ENCODE measurements around the gene THAP10.

THAP10 gene

DNA sequence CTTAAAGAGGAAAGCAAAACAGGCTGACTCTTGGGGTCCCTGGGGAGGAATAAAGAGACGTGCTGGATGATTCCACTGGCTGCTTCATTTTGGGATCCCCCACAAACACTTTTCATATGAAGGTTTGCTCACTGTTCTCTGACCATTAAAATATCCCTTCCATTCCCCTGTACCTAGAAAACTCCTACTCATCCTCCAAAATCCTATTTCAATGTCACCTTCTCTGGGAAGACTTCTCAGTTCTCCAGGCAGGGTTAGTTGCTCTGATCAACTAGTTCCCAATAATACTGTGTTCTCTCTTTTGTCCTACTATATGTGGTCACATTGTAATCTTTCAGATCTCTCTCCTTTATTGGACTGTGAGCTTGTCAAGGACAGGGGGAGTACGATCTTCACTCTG lies 57.2 kb downstream of the THAP10 start:
- Histone ChIP-seq H3K27ac (ENCODE audit: low read depth, low read length) (no peak overlapping the region), H3K36me3 (ENCODE audit: control insufficient read depth in 1 of 2, insufficient read depth in 2 of 2, low read length in 2 of 2) (no peaks in the 10 kb centered on the region)

DNA sequence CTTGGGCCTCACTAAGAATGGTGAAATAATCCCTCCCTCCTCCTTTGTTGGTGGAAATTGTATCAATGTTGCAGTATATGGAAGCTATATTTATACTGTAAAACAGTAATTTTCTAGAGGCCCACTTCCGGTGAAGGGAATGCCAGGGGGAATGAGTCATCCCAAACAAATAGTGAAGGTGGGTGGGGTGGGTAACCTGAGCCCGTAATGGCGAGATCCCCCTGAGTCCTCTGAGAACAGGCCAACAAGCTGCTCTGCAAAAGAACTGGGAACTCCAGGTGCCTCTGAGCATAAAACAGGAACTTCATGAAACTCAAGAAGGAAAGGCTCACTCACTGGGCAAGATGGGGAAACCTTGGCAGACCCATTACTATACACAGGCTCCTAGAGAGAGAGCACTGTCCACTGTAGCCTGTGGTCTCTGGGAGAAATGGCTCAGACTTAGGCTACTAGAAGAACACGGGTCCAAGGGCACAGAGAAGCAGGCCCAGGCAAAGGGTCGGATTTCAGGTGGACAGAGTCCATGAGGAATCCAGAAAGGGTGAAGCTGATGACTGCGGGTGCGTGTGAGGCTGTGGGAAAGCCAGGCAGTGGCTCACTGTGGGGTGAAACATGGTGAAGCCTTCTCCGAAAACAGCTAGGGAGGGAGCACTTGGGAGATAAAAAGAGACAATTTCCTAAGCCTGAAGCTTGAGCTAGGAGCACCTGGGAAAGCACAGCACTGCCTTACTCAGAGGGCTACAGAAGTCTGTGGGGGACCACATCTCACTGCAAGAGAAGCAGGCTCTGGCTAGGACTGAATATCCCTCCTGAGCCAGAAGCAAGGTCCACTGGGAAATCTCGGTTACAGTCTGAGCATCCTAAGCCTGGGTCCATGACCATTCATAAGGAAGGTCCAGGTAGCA lies 58.1 kb downstream of the THAP10 start:
- no peak overlapping the region for H3K4me3 ChIP-seq (ENCODE audit: low read depth in 1 of 2, low read length in 2 of 2)
- no peaks in the 10 kb centered on the region for H3K27me3 ChIP-seq (ENCODE audit: control insufficient read depth in 1 of 2, insufficient read depth in 2 of 2, low read length in 2 of 2)
- H3K9me3 ChIP-seq (ENCODE audit: control insufficient read depth in 1 of 2, low read length in 2 of 2) = no peaks in the 10 kb centered on the region
- no peak overlapping the region for H3K27ac ChIP-seq (ENCODE audit: low read depth, low read length)
- H3K4me1 ChIP-seq (ENCODE audit: control insufficient read depth in 1 of 2, insufficient read depth in 2 of 2, low read length in 2 of 2) = peaks cover 0 to 2% of the 10 kb centered on the region in 2 donors
- H3K36me3 ChIP-seq (ENCODE audit: control insufficient read depth in 1 of 2, insufficient read depth in 2 of 2, low read length in 2 of 2) = no peaks in the 10 kb centered on the region
- H3K9ac ChIP-seq (ENCODE audit: low read depth in 1 of 2, low read length in 2 of 2) = no peak overlapping the region

More for the DNA sequence above, 57.2 kb downstream of the THAP10 start:
- Histone ChIP-seq H3K4me1 (ENCODE audit: control insufficient read depth in 1 of 2, insufficient read depth in 2 of 2, low read length in 2 of 2) (peaks cover 0 to 2% of the 10 kb centered on the region in 2 donors), H3K4me3 (ENCODE audit: low read depth in 1 of 2, low read length in 2 of 2) (no peak overlapping the region), H3K9me3 (ENCODE audit: control insufficient read depth in 1 of 2, low read length in 2 of 2) (no peaks in the 10 kb centered on the region), H3K27me3 (ENCODE audit: control insufficient read depth in 1 of 2, insufficient read depth in 2 of 2, low read length in 2 of 2) (no peaks in the 10 kb centered on the region), H3K9ac (ENCODE audit: low read depth in 1 of 2, low read length in 2 of 2) (no peak overlapping the region)

DNA sequence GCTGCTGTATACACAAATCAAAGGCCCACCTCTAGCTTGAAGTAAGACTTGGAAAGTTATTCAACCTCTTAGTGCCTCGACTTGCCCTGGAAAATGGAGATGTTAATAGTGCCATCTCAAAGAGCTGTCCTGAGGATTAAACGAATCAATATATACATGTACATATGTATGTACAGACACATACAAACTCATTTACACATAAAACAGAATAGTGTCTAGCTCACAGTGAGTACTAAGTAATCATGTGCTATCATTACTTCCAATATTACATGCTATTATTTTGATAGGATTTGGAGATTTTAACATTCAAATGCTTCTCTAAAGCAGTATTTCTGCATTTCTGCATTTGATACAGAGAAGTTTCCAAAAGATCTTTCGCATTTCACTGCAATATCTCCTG lies 58.8 kb downstream of the THAP10 start:
- Histone ChIP-seq H3K27ac (ENCODE audit: low read depth, low read length) (no peak overlapping the region), H3K9me3 (ENCODE audit: control insufficient read depth in 1 of 2, low read length in 2 of 2) (no peaks in the 10 kb centered on the region), H3K4me1 (ENCODE audit: control insufficient read depth in 1 of 2, insufficient read depth in 2 of 2, low read length in 2 of 2) (peaks cover 0 to 2% of the 10 kb centered on the region in 2 donors), H3K27me3 (ENCODE audit: control insufficient read depth in 1 of 2, insufficient read depth in 2 of 2, low read length in 2 of 2) (no peaks in the 10 kb centered on the region), H3K4me3 (ENCODE audit: low read depth in 1 of 2, low read length in 2 of 2) (no peak overlapping the region), H3K9ac (ENCODE audit: low read depth in 1 of 2, low read length in 2 of 2) (no peak overlapping the region), H3K36me3 (ENCODE audit: control insufficient read depth in 1 of 2, insufficient read depth in 2 of 2, low read length in 2 of 2) (no peaks in the 10 kb centered on the region)

DNA sequence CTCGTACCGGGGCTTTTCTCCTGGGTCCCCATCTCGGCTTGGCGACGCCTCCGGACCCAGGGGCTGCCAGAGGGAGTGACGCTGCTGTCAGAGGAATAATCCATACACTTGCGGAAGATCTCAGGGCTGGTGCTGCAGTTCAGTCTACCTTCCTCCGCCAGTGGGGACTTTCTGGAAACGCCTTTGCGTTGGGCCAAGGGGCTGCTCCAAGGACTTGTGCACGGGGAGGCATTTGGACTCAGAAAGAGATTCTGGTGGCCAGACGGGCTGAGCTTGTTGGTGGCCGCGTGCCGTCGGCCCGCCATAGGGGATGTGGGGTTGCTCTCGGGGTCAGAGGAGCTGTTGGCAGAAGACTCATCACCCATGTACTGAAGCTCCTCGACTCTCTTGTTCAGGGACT lies 60.1 kb downstream of the THAP10 start:
- Histone ChIP-seq H3K9me3 (ENCODE audit: control insufficient read depth in 1 of 2, low read length in 2 of 2) (no peaks in the 10 kb centered on the region), H3K4me3 (ENCODE audit: low read depth in 1 of 2, low read length in 2 of 2) (no peak overlapping the region), H3K9ac (ENCODE audit: low read depth in 1 of 2, low read length in 2 of 2) (no peak overlapping the region), H3K4me1 (ENCODE audit: control insufficient read depth in 1 of 2, insufficient read depth in 2 of 2, low read length in 2 of 2) (peaks cover 0 to 2% of the 10 kb centered on the region in 2 donors), H3K27ac (ENCODE audit: low read depth, low read length) (no peak overlapping the region), H3K27me3 (ENCODE audit: control insufficient read depth in 1 of 2, insufficient read depth in 2 of 2, low read length in 2 of 2) (no peaks in the 10 kb centered on the region), H3K36me3 (ENCODE audit: control insufficient read depth in 1 of 2, insufficient read depth in 2 of 2, low read length in 2 of 2) (no peaks in the 10 kb centered on the region)
